ENCODE data around the gene RPP25. TPM values are rescaled to one million over a fixed set of nuclear protein-coding genes. Genes with fewer than 3 reads are reported as not detected.
A peak's percentile ranks its signal among the peaks of the same experiment; 100 is the strongest.
"Not testable (repeated sequence)": the region's sequence is repeated elsewhere in the genome, so short reads cannot be mapped to it uniquely, and the experiment has no call there.

Gene RPP25
- total RNA-seq, 2 donors from 2014 or later: 6.3 to 6.6 TPM

DNA sequence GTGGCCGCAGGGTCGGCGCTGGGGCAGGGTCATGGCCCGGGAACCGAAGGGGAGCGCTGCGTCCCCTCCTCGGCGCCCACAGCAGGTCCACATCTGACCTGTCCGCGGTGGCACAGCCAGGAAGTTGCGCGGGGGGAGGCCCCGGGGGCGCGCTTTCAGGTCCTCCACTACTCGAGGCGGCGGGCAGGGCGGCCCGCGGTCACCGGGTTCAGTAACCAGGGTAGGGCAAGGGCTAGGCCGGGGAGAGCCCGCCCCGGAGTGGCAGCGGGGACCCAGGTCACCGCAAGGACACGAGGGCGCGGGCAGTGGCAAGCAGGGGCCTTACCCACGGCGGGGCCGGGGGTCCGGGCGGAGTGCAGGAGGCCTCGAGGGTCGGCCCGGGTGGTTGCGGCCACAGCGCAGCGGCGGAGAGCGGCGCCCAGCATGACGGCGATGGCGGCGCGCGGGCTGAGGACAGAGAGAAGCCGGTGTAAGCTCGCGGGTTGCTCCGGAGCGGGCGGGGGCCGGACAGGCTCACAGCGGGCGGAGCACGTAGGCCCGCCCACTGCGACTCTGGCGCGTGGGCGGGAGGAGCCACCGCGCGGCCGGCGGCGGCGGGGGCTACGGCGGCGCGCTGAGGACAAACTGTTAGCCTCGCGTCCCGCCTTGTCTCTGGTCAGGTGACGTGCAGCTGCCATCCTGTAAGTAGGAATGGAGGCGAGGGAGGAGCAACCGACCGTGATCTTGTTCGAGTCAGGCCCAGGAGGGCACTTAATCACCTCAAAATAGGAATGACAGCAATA is 18.8 kb downstream of the RPP25 start, which contains the start of gene COX5A:
Gene COX5A, minus strand, starts transcription at position 484 of the 782 bp plus-strand sequence. Its CDS starts 59 bp downstream, at position 425.
- DNase-seq: peak; percentile 95
- intact Hi-C loops (cut with DNase I): loop anchor here in 1 of 2 donors (5.0 kb wide), 1 partner anchor 155 kb away; the partner anchor contains the start of gene CSK
- peak; percentile 99 for ATAC-seq

DNA sequence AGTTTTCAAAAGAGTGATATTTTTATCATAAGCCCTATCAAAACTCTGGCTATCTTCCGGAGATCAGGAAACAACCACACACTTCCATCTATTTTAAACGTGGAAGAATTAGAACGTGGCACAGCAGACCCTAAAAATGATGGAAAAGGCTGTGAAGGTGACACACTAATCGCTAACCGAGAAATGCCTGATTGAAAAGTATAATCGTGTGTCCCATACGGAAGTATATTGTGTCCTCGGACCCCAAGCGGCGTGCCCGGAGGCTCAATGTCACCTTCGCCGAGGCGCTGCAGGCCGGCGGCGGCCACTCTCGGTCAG is 19.3 kb downstream of the RPP25 start:
- ATAC-seq: no peak
- no peak for DNase-seq
- intact Hi-C loops (cut with DNase I): loop anchor here in 1 of 2 donors (5.0 kb wide), 1 partner anchor 155 kb away; the partner anchor contains the start of gene CSK

DNA sequence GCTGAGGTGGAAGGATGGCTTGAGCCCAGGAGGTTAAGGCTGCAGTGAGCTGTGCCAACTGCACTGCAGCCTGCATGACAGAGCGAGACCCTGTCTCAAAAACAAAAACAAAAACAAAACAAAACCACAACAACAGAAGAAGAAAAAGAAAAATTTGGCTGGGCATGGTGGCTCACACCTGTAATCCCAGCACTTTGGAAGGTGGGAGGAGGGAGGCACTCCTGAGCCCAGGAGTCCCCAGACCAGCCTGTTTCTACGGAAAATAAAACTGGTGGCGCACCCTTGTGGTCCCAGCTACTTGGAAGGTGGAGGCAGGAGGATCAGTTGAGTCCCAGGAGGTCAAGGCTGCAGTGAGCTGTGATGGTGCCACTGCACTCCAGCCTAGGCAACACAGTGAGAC is 21.4 kb downstream of the RPP25 start:
- not testable (repeated sequence) for ATAC-seq, DNase-seq
- intact Hi-C loops (cut with DNase I): loop anchor here in 1 of 2 donors (5.0 kb wide), 1 partner anchor 153 kb away; the partner anchor contains the start of gene CSK

DNA sequence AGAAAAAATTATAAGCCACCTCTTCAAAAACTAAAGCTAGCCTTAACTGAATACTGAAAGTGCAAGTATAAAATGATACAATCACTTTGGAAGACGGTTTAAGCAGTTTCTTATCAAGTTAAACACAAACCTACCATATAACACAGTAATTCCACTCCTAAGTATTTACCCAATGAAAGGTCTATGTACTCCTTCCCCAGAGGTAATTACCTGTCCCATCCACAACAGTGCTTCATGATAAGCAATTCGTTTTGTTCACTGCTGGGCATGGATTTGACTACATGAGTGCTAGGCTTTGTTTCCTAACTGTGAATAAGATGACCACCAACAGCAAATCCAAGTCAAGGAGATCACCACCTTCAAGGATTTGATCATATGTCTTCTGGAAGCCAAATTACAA is 23.0 kb downstream of the RPP25 start:
- ATAC-seq (no peak), DNase-seq (no peak)
- intact Hi-C loops (cut with DNase I): no loop called here

DNA sequence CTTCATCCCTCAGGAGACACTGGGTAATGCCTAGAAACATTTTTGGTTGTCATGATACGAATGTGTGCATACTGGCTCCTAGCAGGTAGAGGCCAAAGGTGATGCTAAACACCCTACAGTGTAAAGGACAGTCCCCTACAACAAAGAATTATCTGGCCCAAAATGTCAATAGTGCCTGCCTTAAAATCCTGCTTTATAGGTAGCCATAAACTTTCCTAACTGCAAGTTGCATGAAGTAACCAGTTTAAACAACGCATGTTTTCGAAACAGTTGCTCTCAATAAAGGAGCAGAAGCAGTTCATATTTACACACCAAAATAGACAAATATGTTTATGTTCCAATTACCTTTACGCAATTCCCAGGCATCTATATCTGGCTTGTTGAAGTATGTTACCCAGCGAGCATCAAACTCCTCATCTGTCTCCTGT is 27.8 kb downstream of the RPP25 start:
- intact Hi-C loops (cut with DNase I): no loop called here
- no peak for ATAC-seq
- no peak for DNase-seq

DNA sequence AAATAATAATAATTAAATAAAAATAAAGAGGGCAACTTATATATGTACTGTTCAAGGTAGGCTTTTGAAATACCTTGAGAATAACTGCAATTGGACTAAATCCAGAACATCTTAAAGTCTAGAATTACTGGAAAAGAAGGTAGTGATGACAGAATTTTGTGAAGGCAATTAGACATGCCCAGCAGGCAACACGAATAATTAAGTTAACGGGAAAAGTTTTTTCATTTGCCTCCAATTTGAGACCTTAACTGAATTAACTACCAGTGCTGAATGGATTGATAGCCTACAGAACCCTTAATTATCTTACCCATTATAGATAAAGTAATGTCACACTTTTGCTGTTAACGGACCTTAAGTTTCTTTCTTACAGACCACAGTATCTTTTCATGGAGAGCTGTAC is 32.0 kb downstream of the RPP25 start:
- ATAC-seq (no peak), DNase-seq (no peak)
- intact Hi-C loops (cut with DNase I): no loop called here

DNA sequence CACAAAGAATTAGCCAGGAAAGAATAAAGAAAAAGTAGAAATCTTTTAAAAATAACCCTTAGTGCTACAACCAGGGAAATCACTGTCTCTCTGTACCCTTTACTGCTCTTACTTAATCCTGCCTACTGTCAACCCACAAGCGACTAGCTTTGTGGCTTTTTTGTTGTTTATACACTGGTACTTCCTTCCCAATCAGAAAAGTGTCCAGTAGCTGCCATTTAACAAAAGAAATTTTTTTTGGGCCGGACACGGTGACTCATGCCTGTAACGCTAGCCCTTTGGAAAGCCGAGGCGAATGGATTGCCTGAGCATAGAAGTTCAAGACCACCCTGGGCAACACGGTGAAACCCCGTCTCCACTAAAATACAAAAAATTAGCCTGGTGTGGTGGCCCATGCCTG is 36.1 kb downstream of the RPP25 start:
- intact Hi-C loops (cut with DNase I): no loop called here
- ATAC-seq: no peak
- DNase-seq: no peak

DNA sequence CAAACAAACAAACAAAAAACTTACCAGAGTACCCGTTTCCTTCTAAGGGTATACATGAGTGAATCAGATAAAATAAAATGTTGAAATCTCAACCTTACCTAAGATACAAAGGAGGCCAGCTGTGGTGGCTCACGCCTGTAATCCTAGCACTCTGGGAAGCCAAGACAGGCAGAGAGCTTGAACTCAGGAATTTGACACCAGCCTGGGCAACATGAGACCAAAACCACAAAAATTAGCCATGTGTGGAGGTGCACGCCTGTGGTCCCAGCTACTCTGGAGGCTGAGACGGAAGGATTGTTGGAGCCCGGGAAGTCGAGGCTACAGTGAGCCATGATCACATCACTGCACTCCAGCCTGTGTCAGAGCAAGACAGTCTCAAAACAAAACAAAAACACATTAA is 38.9 kb downstream of the RPP25 start:
- ATAC-seq (no peak), DNase-seq (no peak)
- intact Hi-C loops (cut with DNase I): no loop called here

DNA sequence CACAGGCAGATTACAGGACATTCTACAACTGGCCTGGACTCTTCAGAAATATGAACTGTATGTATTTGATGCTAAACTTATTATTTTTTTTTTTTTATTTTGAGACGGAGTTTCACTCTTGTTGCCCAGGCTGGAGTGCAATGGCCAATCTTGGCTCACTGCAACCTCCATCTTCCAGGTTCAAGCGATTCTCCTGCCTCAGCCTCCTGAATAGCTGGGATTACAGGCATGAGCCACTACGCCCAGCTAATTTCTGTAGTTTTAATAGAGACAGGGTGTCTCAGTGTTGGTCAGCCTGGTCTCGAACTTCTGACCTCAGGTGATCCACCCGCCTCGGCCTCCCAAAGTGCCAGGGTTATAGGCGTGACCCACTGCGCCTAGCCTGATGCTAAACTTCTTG is 42.8 kb downstream of the RPP25 start:
- ATAC-seq; intact Hi-C loops (cut with DNase I); DNase-seq: not testable (repeated sequence)

DNA sequence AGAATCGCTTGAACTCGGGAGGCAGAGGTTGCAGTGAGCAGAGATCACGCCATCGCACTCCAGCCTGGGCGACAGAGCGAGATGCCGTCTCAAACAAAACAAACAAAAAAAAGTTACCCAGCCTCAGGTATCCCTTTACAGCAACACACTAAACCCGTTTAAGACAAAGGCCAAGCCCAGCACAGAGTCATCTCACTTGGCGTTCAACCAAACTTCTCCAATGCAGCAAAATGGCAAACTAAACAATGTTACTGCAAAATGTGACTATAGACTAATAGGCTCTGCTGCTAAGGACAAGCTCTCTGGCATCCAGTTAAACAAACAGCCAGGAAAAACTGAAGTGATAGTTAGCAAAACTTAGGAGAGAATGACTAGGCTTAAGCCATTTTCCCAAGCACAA is 43.5 kb downstream of the RPP25 start:
- intact Hi-C loops (cut with DNase I): no loop called here
- DNase-seq (no peak), ATAC-seq (no peak)

DNA sequence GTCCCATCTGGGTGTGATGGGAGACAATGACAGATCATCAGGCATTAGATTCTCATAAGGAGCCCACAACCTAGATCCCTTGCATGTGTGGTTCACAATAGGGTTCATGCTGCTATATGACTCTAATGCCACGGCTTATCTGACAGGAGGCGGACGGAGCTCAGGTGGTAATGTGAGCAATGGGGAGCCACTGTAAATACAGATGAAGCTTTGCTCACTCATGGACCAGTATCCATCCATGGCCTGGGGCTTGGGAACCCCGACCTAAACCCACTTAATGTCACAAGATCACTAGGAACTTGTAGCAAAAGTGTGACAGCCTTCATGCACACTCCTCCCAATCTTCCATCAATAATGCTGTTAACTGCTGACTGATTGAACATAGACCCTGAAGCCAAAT is 47.9 kb downstream of the RPP25 start:
- DNase-seq: no peak
- ATAC-seq: no peak
- intact Hi-C loops (cut with DNase I): loop anchor here (5.0 to 10.0 kb wide), 3 partner anchors 66 to 124 kb away; partner anchors contain the start of genes CSK (in 1 of the 2) and ULK3 (in 1 of the 2)

DNA sequence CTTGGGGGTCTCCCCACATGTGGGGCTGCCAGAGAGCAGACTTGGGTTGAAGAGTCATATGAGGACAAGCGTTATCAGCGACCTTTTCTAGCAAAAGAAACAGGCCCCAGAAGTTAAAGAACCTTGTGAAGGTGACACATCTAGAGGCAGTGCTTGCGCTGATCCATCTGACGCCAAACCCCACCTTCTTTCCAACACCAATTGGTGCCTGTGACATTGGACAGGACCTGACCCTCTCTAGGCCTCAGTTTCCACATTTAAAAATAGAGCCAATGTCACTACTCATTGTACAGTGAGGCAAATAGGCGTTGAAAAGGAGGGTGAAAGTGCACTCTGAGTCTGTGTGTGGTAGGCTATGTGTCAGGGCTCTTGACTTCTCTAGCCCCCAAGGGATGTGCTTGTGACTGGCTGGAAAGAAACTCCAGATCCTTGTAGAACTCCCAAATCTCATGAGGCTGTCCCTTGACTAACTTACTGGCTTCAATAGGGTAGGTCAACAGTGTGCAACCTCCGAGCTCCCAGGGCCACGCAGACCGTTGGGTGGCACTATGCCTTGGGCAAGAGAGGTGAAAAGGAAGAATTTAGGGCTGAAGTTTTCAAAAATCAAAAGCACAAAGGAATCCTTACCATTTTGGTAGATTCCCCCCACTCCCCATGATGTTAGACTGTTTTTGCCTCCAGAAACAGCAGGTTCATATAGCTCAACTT is 49.3 kb downstream of the RPP25 start:
- peak; percentile 66 to 72 for ATAC-seq
- intact Hi-C loops (cut with DNase I): loop anchor here (5.0 to 10.0 kb wide), 3 partner anchors 65 to 123 kb away; partner anchors contain the start of genes CSK (in 1 of the 2) and ULK3 (in 1 of the 2)
- DNase-seq: peak; percentile 45

DNA sequence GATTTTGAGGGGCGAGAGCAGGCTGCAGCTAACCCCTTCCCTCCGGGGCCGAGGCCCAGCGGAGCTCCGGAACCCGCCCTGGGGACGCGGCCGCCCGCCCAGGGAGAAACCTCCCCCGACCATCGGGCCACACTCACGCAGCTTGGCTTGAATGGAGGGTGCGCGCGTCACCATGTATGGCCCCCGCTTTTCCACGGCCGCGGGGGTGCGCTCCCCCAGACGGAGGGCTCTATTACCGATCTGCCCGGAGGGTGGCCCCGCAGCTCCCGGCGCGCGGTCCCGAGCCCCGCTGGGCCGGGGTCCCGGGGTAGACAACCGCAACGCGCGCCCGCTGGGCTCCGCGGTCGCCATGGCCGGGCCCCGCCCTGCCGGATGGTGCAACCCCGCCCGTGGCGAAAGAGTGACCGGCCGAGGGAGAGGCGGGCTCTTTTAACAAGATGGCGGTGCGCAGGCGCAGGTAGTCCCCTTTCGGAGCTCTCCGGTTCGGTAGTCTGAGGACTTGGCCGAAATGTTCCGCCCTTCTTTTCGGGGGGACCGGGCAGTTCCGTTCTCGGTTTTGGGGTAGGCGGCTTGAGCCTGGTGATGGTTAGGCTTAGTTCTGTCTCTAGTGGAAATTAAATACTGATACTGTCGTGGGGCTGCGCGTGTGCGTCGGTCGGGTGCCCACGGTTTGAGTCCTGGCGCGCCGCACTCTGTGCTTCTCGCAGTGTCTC is 50.0 kb downstream of the RPP25 start, which contains the start of gene FAM219B:
Gene FAM219B, minus strand, starts transcription at position 402 of the 713 bp plus-strand sequence. Its CDS starts 51 bp downstream, at position 351.
- intact Hi-C loops (cut with DNase I): loop anchor here (5.0 to 10.0 kb wide), 3 partner anchors 64 to 122 kb away; partner anchors contain the start of genes CSK (in 1 of the 2) and ULK3 (in 1 of the 2)
- peak; percentile 96 to 97 for ATAC-seq
- peak; percentile 96 for DNase-seq

DNA sequence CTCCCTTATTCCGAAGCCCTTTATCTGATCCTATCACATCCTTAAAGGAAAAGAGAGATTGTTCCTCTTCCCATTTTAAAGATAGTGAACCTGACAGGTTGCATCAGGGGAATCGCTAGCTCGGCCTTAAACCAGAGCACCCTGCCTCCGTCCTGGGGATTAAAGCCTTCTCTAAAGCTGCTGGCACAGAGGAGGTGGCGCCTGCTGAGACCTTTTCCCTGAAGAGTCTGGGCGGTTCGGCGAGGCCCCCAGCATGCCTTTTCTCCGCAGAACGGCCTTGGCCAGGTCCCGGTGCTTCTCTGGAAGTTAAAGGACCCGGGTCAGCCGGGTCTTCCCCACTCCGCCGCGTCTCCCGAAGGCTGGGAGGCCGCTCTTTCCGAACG is 50.5 kb downstream of the RPP25 start:
- ATAC-seq (peak; percentile 39 to 43), DNase-seq (no peak)
- intact Hi-C loops (cut with DNase I): loop anchor here (5.0 to 10.0 kb wide), 3 partner anchors 64 to 121 kb away; partner anchors contain the start of genes CSK (in 1 of the 2) and ULK3 (in 1 of the 2)

Other genes starting within 250 kb of the RPP25 start
- under 1 TPM; 0.16 to 0.32 TPM for gene CYP1A1, start 231.2 kb downstream of the RPP25 start, total RNA-seq
- gene CYP1A2, start 207.9 kb downstream of the RPP25 start, total RNA-seq: under 1 TPM in 1 of 2 donors, not detected in 1; 0.12 TPM
- gene CSK, start 174.7 kb downstream of the RPP25 start, total RNA-seq: 10 to 100 TPM; 49.7 to 59.2 TPM
- gene LMAN1L, start 143.9 kb downstream of the RPP25 start, total RNA-seq: 100 to 1,000 TPM in 1 of 2 donors, 10 to 100 TPM in 1; 72.9 to 110 TPM
- 10 to 100 TPM; 11.0 to 24.5 TPM for gene CPLX3, start 130.1 kb downstream of the RPP25 start, total RNA-seq
- 10 to 100 TPM; 35.3 to 41.4 TPM for gene ULK3, start 113.6 kb downstream of the RPP25 start, total RNA-seq
- gene SCAMP2, start 83.4 kb downstream of the RPP25 start, total RNA-seq: 10 to 100 TPM; 63.4 to 65.2 TPM
- gene MPI, start 66.7 kb downstream of the RPP25 start, total RNA-seq: 10 to 100 TPM; 37.6 to 42.1 TPM
- 100 to 1,000 TPM in 1 of 2 donors, 10 to 100 TPM in 1; 91.2 to 117 TPM for gene FAM219B, start 49.9 kb downstream of the RPP25 start, total RNA-seq
- 100 to 1,000 TPM; 817 to 989 TPM for gene COX5A, start 18.7 kb downstream of the RPP25 start, total RNA-seq
- 1 to 10 TPM; 4.5 to 5.7 TPM for gene SCAMP5, start 38.8 kb upstream of the RPP25 start, total RNA-seq
- 1 to 10 TPM; 5.9 to 6.8 TPM for gene PPCDC, start 66.8 kb upstream of the RPP25 start, total RNA-seq
- gene C15orf39, start 245.1 kb upstream of the RPP25 start, total RNA-seq: 10 to 100 TPM in 1 of 2 donors, 1 to 10 TPM in 1; 9.0 to 14.2 TPM

Measured in left cardiac atrium (tissue), 4 donors.